Activated CD4-positive, alpha-beta T cell treated with anti-CD3 and anti-CD28 coated beads for 36 hours (primary cell): ENCODE results near the gene JARID2. TPM values are rescaled to one million over a fixed set of nuclear protein-coding genes. Genes with fewer than 3 reads are reported as not detected.

Experiments used
- ATAC-seq: fragments of 200-7000 bp; cut with Tn5 transposase; one replicate; pipeline ENCODE4 v1.10.0; 2021; ENCODE audit warnings: mild to moderate bottlenecking, moderate library complexity
- CTCF ChIA-PET: fragments of 350-600 bp; sonication (Branson Sonifier 250); formaldehyde crosslinking; loops from one replicate; lab custom pipeline; 2021; ENCODE audit warnings: antibody characterized with exemption; lab: Charles Lee
- POLR2A ChIA-PET: fragments of 350-600 bp; sonication (Branson Sonifier 250); formaldehyde crosslinking; loops from one replicate; lab custom pipeline; 2021; ENCODE audit warnings: antibody characterized with exemption, inconsistent platforms; lab: Charles Lee
- DNase-seq: peaks from one replicate; pipeline ENCODE4 v3.0.0-alpha.2; 2020
- H3K27ac Mint-ChIP-seq: one replicate; pipeline ENCODE4 v1.8.0; 2021; ENCODE audit warnings: mixed read lengths
- H3K27me3 Mint-ChIP-seq: one replicate; pipeline ENCODE4 v1.8.0; 2021; ENCODE audit warnings: mixed read lengths
- H3K36me3 Mint-ChIP-seq: one replicate; pipeline ENCODE4 v1.8.0; 2021; ENCODE audit warnings: low read depth, mixed read lengths
- H3K4me1 Mint-ChIP-seq: one replicate; pipeline ENCODE4 v1.8.0; 2021; ENCODE audit warnings: mixed read lengths
- H3K4me3 Mint-ChIP-seq: one replicate; pipeline ENCODE4 v1.8.0; 2021; ENCODE audit warnings: mild to moderate bottlenecking, moderate library complexity, mixed read lengths
- H3K9me3 Mint-ChIP-seq: one replicate; pipeline ENCODE4 v1.8.0; 2021; ENCODE audit warnings: low read depth, mixed read lengths
- intact Hi-C, 2 experiments: fragments of 100-400 bp; cut with DNase I in 1 of 2; cut with micrococcal nuclease in 1 of 2; formaldehyde crosslinking; loops; one replicate each; pipeline versions ENCODE4 v1.14.2 to v1.15.1; 2022 to 2024; cut with DNase I, micrococcal nuclease
- total RNA-seq, 2 experiments: library from RNA; stranded (reverse); gene quantifications; one replicate each; pipeline ENCODE4 v1.2.3, GENCODE V29; 2021

Gene JARID2
- total RNA-seq, 2 experiments from 2014 or later = 43.0 to 48.6 TPM

DNA sequence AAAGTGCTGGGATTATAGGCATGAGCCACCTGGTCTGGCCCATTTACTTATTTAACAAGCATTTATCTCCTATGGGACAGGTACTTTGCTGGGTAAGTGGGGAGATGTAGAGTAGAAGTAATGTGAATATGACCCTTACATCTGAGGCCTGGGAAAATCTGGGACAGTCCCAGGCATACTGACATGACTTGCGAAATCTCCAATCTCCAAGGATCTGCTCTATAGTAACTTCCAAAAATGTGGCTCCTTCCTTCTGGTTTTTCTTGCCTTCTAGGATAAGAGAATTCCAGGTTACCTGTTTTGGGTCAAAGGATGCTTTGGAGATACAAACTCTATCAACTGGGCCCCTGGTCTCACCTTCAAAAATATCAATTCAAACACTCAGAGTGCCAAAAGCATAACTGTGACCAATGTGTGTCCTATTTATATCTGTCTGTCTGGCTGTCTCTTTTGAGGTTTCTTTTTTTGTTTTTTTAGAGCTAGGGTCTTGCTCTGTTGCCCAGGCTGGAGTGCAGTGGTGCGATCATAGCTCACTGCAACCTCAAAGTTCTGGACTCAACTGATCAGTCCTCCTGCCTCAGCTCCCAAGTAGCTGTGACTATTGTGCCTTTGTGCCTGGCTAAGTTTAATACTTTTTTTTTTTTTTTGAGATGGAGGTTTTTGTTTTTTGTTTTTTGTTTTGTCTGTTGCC, 11.7 kb upstream of the JARID2 start:
- Mint-ChIP-seq H3K9me3 (no peaks in the 10 kb centered on the region), H3K27ac (no peak overlapping the region), H3K4me3 (no peak overlapping the region), H3K27me3 (no peaks in the 10 kb centered on the region), H3K4me1 (no peaks in the 10 kb centered on the region), H3K36me3 (no peaks in the 10 kb centered on the region)
- CTCF ChIA-PET = no interaction called here
- POLR2A ChIA-PET = interaction anchor here (0.6 kb wide), 1 partner anchor 9 kb away, joined by 3 read pairs; no protein-coding TSS in a partner anchor
- intact Hi-C loops = no loop called here
- ATAC-seq (no peak), DNase-seq (no peak)

DNA sequence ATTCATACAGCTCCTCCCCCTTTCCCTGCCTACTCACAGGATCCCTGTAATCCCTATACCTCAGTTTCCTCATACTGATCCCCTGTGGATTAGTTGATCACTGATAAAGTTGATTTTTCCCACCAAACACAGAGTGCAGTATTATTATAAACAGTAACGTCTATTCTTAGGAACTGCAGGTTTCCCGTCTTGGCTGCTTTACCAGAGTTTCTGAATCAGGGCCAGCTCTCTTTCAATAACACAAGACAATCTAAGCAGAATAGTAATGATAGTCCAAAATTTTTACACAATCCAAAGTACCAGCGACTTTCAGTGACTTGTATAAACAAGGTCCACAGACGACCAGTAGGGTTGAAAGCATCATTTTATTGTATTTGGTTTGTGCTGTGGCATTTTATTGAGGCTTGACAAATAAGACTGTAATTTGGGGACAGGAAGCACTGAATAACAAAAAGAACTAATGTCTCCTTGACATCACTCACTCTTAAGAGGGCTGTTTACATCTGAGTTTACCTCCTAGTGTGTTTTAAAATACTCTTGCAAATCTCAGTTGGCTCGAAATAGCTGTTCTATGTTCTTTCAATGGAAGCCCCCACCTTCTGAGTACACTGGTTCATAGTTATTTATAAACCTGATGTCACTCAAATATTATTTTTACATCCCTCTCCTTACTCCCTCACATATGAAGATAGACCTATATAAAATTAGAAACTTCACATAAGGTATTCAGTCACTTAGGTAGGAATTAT, 6.1 kb upstream of the JARID2 start:
- no peak for DNase-seq
- POLR2A ChIA-PET = no interaction called here
- Mint-ChIP-seq H3K4me1 (peaks cover 10% of the 10 kb centered on the region), H3K27ac (no peak overlapping the region), H3K4me3 (no peak overlapping the region), H3K9me3 (no peaks in the 10 kb centered on the region), H3K27me3 (no peaks in the 10 kb centered on the region), H3K36me3 (no peaks in the 10 kb centered on the region)
- CTCF ChIA-PET = interaction anchor here (1.1 kb wide), 1 partner anchor 103 kb away, joined by 3 read pairs; no protein-coding TSS in a partner anchor
- intact Hi-C loops = loop anchor here (10.0 kb wide), 2 partner anchors 785 to 815 kb away; no protein-coding TSS in a partner anchor
- ATAC-seq = no peak

DNA sequence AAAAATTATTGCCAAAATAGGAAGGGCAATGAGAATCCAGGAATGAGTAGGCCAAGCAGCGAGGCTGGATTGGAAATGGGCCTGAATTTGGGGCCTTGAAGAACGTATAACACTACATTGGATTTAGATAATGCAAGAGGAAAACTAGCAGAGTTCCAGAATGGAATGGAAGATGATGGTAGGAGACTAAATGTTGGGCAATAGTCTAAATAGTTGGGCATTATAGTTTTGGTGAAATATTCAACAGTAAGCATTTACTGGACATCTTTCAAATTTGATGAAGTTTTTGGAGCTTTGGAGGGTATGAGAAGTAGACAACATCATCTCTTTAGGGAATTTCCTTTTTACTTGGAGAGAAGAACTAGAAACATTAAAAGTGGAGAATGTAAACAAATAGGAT, 3.4 kb upstream of the JARID2 start:
- CTCF ChIA-PET = interaction anchor here (0.6 kb wide), 1 partner anchor 14 kb away, joined by 3 read pairs; no protein-coding TSS in a partner anchor
- no peak overlapping the region for H3K27ac Mint-ChIP-seq

DNA sequence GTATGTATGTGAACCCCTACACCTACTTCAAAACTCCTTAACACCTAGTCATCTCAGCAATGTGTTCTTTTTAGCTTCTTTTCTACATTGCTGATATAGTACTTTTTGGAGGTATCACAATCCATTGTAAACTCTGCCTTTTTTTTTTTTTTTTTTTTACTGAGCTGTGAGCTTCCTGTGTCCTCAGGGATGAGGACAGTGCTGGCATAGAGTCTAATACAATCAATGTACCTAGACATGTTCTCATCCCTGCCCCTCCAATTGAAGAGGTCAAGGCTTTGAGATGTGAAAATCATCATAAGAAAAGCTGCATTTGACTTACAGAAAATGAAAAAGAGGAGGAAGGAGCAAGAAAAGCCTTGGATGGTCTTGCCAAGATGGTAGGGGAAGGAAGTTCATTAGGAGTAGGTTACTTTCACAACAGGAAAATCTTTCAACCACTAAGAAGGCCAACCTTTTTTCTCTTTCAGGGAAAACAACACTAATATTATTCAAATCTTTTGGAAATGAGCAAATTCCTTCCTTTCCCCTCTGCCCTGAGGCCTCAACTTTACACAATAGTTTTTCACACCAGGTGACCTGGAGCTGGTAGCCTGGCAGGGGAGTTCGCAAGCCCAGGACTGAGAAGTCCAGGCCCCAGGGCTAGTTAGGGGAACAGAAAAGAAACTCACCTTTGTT, 2.8 kb upstream of the JARID2 start:
- Mint-ChIP-seq H3K9me3 (no peaks in the 10 kb centered on the region), H3K4me1 (peaks cover 10% of the 10 kb centered on the region), H3K27me3 (no peaks in the 10 kb centered on the region), H3K27ac (no peak overlapping the region), H3K36me3 (peaks cover 22% of the 10 kb centered on the region), H3K4me3 (peak overlapping the region; percentile 5)
- intact Hi-C loops = loop anchor here (10.0 kb wide), 2 partner anchors 788 to 818 kb away; no protein-coding TSS in a partner anchor
- ChIA-PET CTCF (interaction anchor here (0.6 to 1.0 kb wide), 2 partner anchors 16 to 23 kb away, joined by 6 to 7 read pairs; no protein-coding TSS in a partner anchor), POLR2A (no interaction called here)
- DNase-seq (no peak), ATAC-seq (no peak)

More for the DNA sequence above, 3.4 kb upstream of the JARID2 start:
- H3K36me3 Mint-ChIP-seq = peaks cover 17% of the 10 kb centered on the region
- H3K4me3 Mint-ChIP-seq = no peak overlapping the region
- POLR2A ChIA-PET = no interaction called here
- no peaks in the 10 kb centered on the region for H3K27me3 Mint-ChIP-seq
- peaks cover 10% of the 10 kb centered on the region for H3K4me1 Mint-ChIP-seq
- intact Hi-C loops = loop anchor here (10.0 kb wide), 2 partner anchors 788 to 818 kb away; no protein-coding TSS in a partner anchor
- DNase-seq (no peak), ATAC-seq (no peak)
- H3K9me3 Mint-ChIP-seq = no peaks in the 10 kb centered on the region

DNA sequence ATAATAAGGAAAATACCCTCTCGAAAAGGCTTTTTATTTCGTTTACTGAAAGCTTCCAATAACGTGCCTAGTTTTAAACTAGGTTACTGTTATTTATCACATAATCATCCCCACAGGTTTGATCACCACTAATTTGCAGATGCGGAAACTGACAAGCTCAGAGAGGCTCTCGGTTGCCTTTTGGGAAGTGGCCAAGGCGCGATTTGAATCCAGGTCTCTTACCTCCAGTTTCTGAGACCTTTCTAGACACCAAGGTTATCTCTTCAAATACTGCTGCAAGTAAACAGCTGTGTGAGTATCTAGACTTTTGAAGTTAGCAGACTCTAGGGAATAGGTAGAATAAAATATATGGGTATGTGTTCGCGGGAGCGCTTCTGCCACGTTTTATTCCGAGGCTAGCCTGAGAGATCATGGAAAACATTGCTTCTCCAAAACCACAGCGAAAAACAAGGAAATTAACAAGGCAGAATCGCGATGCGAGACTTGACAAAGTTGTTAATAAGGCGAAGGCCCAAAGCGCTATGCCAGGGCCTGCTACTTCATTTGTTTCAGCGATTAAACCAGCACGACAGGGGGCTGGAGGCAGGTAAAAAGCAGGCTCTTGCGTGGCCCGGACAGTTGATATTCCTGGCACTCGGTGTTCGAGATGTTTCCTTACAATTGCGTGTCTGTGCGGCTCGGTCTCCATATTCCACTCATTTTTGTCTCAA, 1.8 kb upstream of the JARID2 start:
- ATAC-seq (no peak), DNase-seq (no peak)
- Mint-ChIP-seq H3K27me3 (no peaks in the 10 kb centered on the region), H3K27ac (peak overlapping the region; percentile 63), H3K36me3 (peaks cover 25% of the 10 kb centered on the region), H3K9me3 (no peaks in the 10 kb centered on the region), H3K4me1 (peaks cover 10% of the 10 kb centered on the region), H3K4me3 (peak overlapping the region; percentile 92)
- intact Hi-C loops = loop anchor here (2.0 to 10.0 kb wide), 6 partner anchors 247 to 1533 kb away; partner anchors contain the start of genes MYLIP (in 1 of the 2) and RANBP9 (in 1 of the 2)
- ChIA-PET CTCF (interaction anchor here (0.6 to 1.0 kb wide), 2 partner anchors 17 to 24 kb away, joined by 6 to 7 read pairs; no protein-coding TSS in a partner anchor), POLR2A (no interaction called here)

DNA sequence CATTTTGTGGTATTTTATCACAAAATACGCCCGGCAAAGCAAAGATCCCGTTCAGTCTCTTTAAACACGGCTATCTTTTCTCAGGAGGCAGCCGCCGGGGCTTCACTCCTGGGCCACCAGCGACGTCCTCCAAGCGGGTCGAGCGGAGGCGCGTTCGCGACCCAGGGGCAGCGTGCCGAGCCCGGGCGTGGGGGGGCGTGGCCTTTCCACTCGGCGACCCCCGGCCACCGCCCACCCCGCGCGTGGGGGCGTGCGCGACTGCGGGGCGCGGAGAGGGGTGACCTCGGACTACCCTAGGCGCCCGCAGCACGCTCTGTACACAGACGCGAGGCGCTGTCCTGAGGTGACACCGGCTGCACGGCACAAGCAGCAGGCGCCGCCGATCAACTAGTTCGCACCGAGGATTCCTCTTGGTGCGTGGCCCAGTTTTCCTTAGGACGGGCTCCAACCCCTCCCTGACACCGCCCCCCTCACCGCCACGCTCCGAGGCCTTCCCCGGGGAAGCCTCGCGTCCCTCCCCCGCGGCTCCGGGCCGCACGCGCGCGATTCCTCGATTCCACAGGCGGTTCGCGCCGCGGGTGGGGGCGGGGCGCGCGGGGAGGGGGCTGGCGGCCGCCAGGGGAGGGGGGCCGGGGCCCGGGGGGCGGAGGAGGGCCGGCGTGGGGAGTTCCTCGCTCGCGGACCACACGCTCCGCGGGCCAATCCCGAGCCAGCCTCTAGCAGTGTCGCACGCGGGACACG, 1.1 kb upstream of the JARID2 start:
- H3K36me3 Mint-ChIP-seq = peaks cover 30% of the 10 kb centered on the region
- peaks cover 14% of the 10 kb centered on the region for H3K4me1 Mint-ChIP-seq
- H3K4me3 Mint-ChIP-seq = peak overlapping the region; percentile 92
- CTCF ChIA-PET = no interaction called here
- DNase-seq (peak; percentile 80), ATAC-seq (peak; percentile 16)
- intact Hi-C loops = loop anchor here (1.0 to 10.0 kb wide), 21 partner anchors 60 to 1627 kb away; partner anchors contain the start of genes CD83 (in 1 of the 2), MYLIP (in 1 of the 2), NOL7 (in 1 of the 2) and RANBP9 (in 1 of the 2)
- H3K27ac Mint-ChIP-seq = peak overlapping the region; percentile 99
- POLR2A ChIA-PET = interaction anchor here (1.0 kb wide), 1 partner anchor 368 kb away, joined by 3 read pairs; no protein-coding TSS in a partner anchor
- no peaks in the 10 kb centered on the region for H3K9me3 Mint-ChIP-seq
- no peaks in the 10 kb centered on the region for H3K27me3 Mint-ChIP-seq

DNA sequence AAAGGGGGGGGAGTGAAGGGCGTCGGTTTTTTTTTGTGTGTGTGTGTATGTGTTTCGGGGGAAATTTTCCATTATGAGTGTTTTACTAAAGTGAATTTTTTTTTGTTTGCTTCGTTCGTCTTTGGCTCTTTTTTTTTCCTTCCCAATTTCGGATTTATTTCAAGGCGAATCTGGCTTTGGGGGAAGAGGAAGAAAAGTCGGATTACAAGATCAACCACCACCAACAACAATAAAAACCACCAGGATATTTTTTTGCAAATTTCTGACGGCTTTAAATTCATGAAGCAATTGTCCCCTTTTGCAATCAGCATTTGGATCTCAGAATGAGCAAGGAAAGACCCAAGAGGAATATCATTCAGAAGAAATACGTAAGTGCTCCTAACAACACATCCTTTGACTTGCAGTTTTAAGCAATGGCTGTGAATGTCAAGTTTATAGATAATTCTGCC, 372 bp downstream of the JARID2 start:
- H3K9me3 Mint-ChIP-seq = no peaks in the 10 kb centered on the region
- peak overlapping the region; percentile 92 for H3K4me3 Mint-ChIP-seq
- H3K4me1 Mint-ChIP-seq = peaks cover 29% of the 10 kb centered on the region
- intact Hi-C loops = loop anchor here (5.0 to 10.0 kb wide), 12 partner anchors 114 to 1629 kb away; partner anchors contain the start of genes CD83 (in 1 of the 2) and NOL7 (in 1 of the 2)
- H3K36me3 Mint-ChIP-seq = peaks cover 43% of the 10 kb centered on the region
- no peaks in the 10 kb centered on the region for H3K27me3 Mint-ChIP-seq
- no peak for DNase-seq
- no peak for ATAC-seq
- CTCF ChIA-PET = interaction anchor here (1.2 kb wide), 1 partner anchor 203 kb away, joined by 3 read pairs; no protein-coding TSS in a partner anchor
- POLR2A ChIA-PET = interaction anchor here (0.7 kb wide), 1 partner anchor 117 kb away, joined by 4 read pairs; no protein-coding TSS in a partner anchor
- peak overlapping the region; percentile 99 for H3K27ac Mint-ChIP-seq

DNA sequence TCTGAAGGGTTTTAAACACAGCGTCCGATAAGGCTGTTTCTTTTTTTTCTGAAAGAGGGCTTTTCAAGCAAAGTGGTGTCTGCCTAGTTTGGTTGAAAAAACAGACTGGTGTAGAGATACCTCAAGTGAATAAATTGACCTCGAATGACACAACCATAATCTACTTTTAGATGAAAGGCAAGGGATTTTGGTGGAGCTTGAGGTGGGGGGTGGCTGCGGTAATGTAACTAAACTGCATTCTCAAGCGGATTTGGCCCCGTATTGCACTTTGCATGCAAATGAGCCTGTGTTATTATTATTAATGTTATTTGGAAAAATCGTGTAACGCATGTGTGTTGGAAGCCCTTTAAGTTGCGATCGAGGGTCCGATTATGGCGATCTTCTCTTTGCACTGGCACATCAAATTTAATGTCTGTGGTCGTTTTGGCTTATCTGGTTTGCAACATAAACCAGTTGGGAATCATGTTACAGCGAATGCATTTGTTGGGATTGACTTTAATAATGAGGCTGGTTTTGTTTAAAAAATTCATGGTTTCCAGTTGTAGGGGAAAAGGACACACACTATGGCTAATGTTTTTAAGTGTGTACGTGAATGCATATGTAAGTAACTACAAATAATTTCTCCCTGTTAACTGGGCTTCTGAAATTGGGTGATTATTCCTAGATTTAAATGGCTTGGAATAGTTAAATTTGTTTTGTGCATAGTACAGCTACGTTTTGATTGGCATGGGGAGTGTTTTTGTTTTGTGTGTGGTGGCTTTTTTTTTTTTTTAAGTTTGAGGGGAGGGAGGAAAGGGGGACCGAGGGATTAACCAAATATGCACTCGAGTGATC, 1.0 kb downstream of the JARID2 start:
- H3K36me3 Mint-ChIP-seq = peaks cover 48% of the 10 kb centered on the region
- ATAC-seq = no peak
- CTCF ChIA-PET = interaction anchor here (0.5 to 1.2 kb wide), 4 partner anchors 9 to 280 kb away, joined by 3 to 4 read pairs (median 4); no protein-coding TSS in a partner anchor

More for the DNA sequence above, 1.0 kb downstream of the JARID2 start:
- peak; percentile 55 for DNase-seq
- POLR2A ChIA-PET = interaction anchor here (0.6 to 1.3 kb wide), 5 partner anchors 54 to 958 kb away, joined by 3 to 4 read pairs (median 4); no protein-coding TSS in a partner anchor
- H3K9me3 Mint-ChIP-seq = no peaks in the 10 kb centered on the region
- H3K27ac Mint-ChIP-seq = peak overlapping the region; percentile 99
- H3K27me3 Mint-ChIP-seq = no peaks in the 10 kb centered on the region
- H3K4me1 Mint-ChIP-seq = peaks cover 35% of the 10 kb centered on the region
- intact Hi-C loops = loop anchor here (5.0 to 10.0 kb wide), 12 partner anchors 115 to 1630 kb away; partner anchors contain the start of genes CD83 (in 1 of the 2) and NOL7 (in 1 of the 2)
- H3K4me3 Mint-ChIP-seq = peak overlapping the region; percentile 92
